T-helper 1 cell treated with Interleukin-12 subunit alpha and Interleukin-12 subunit beta and Interleukin-4 antibody, amounts not matched to agents 30 ng/mL and 1 ng/mL, for 36 hours (primary cell): ENCODE results near the gene SEMA6D. TPM values are rescaled to one million over a fixed set of nuclear protein-coding genes. Genes with fewer than 3 reads are reported as not detected.

ENCODE experiments used
- intact Hi-C: fragments of 100-400 bp; cut with micrococcal nuclease; formaldehyde crosslinking; loops from one replicate; pipeline ENCODE4 v1.15.1; 2024
- total RNA-seq: library from RNA; stranded (reverse); gene quantifications from 2 replicates; pipeline ENCODE4 v1.2.3, GENCODE V29; 2022

Gene SEMA6D
- total RNA-seq, 1 donor from 2014 or later, result not detected

DNA sequence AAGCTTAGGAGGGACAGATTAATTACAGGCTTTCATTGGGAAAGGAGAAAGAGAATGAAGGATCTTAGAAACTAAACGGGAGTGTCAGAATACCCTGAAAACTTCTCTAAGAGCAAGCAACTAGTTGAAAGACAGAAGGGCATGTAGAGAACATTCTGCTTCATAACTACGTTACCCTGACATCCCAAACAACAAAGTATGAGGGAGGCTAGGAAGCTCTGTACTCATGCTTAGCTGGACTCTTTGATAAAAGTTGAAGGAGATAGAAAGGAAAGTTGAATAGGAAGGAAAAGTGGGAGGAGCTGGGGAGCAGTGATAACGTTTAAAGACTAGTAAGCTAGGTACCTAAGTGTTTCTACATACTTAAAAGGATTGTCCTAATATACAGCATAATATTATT is 64.2 kb downstream of the SEMA6D start:
- intact Hi-C loops, result no loop called here

DNA sequence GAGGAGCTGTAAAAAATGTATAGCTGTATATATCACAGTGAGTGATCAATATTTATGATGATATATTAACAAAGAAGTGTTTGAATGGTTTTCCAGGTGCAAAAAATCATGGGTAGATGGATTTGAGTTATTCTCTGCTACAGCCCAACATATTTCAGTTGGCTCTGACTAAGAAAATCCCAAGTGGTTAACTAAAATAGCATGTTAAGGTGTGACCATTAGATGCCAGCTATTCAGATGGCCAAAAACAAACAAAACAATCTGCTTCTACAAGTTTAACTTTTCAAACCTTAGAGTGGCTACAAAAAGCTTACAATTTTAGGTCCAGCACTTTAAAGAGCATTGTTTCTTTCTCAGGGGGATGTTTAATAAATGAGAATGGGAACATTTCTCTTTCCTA is 67.5 kb downstream of the SEMA6D start:
- intact Hi-C loops, result no loop called here

GRCh38 chr15:47786371-47786770 is 69.1 kb downstream of the SEMA6D start:
- intact Hi-C loops, result no loop called here

- intact Hi-C loops, result no loop called here
These were observed 70.6 kb downstream of the SEMA6D start for GRCh38 chr15:47787875-47788274.

DNA sequence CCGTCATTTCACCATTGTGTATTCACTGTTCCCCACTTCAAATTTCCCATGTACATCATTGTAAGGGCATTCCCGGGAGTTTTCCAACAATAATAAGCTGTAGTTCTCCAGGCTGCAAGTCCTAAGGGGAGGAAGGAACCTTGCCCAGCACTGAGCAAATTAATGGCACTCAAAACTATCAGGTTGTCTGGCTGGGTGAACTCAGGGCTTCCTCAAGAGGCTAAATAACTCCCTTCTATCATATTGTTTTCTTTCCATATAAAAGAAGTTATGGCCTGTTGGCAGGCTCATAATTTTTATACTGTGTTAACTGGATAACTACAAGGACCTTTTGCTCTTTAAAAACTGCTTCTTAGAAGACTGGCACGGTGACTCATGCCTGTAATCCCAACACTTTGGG is 71.4 kb downstream of the SEMA6D start:
- intact Hi-C loops, result no loop called here

GRCh38 chr15:47791161-47791560 is 73.9 kb downstream of the SEMA6D start:
- intact Hi-C loops, result no loop called here

- intact Hi-C loops, result no loop called here
These were observed 74.9 kb downstream of the SEMA6D start for GRCh38 chr15:47792231-47792630.

GRCh38 chr15:47794252-47794914 is 77.1 kb downstream of the SEMA6D start:
- intact Hi-C loops, result no loop called here

DNA sequence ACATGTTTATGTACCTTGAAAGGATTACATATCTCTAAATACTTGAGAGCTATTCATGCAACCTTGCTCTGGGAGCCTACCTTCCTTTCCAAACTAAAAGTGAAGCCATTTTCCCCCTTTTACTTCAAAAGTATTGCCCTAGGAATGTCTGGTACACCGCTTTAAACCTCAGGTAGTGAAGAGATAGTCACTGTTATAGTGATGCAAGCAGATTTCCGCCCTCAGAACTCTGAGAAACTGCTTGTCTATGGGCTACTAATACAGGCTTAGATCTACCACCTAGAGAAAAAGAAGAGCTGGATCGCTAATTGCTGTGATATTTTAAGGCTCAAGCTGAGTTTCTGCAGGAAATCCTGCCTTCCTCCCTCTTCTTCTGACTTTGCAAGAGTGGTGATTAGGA is 78.6 kb downstream of the SEMA6D start:
- intact Hi-C loops, result no loop called here

GRCh38 chr15:47796339-47796738 is 79.0 kb downstream of the SEMA6D start:
- intact Hi-C loops, result no loop called here

- intact Hi-C loops, result no loop called here
These were observed 79.5 kb downstream of the SEMA6D start for GRCh38 chr15:47796830-47797229.

GRCh38 chr15:47801522-47801921 is 84.2 kb downstream of the SEMA6D start:
- intact Hi-C loops, result no loop called here

DNA sequence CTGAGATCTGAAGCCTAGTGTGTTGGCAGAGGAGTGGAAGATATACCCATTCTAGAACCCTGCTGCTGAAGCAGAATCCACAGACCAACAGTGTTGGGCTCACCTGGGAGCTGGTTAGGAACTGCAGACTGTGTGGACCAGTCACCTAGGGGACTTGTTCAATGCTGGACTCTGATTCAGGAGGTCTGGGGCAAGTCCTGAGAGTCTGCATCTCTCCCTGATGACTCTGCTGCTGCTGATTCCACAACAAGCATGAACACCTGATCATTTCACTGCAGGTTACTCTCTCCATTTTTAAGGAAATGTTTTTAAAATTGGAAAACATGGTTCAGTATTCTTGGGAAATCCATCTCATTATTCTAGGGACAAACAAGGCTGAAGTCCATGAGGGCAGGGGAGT is 84.9 kb downstream of the SEMA6D start:
- intact Hi-C loops, result no loop called here

DNA sequence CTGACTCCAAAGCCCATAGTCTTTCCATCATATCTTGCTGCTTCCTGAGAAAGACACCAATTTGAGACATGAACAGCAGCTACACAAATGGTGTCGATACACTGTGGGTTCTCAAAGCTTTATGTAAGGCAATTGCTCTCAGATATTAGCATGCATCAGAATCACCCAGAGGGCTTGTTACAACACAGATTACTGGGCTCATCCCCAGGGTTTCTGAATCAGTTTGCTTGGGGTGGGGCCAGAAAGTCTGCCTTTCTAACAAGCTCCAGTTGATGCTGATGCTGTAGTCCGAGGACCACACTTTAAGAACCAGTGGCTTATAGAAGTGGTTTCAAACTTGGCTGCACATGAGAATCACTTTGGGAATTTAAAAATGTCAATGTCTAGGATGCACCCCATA is 86.5 kb downstream of the SEMA6D start:
- intact Hi-C loops, result no loop called here

GRCh38 chr15:47804733-47805132 is 87.4 kb downstream of the SEMA6D start:
- intact Hi-C loops, result no loop called here

- intact Hi-C loops, result no loop called here
These were observed 88.7 kb downstream of the SEMA6D start for GRCh38 chr15:47806008-47806407.

DNA sequence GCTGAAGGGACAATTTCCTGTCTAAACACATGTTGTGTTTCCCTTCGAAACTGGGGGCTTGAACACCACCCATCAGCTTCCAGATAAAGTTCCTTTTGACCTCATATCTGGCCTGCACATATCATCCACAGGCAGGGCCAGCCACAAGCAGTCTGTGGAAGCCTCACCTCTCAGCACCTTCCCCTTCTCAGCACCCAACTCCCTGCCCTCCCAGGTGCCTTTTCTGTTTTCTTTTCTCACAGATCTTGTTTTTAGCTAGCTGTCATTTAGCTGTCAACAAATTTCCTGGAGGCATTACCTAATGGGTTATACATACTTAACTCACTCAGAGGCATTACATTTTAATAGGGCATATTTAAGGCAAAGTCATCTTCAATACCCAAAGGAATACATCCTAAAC is 93.9 kb downstream of the SEMA6D start:
- intact Hi-C loops, result loop anchor here (10.0 kb wide), 1 partner anchor 154 kb away; no protein-coding TSS in a partner anchor

- intact Hi-C loops, result loop anchor here (10.0 kb wide), 1 partner anchor 152 kb away; no protein-coding TSS in a partner anchor
These were observed 95.2 kb downstream of the SEMA6D start for GRCh38 chr15:47812470-47812999.

DNA sequence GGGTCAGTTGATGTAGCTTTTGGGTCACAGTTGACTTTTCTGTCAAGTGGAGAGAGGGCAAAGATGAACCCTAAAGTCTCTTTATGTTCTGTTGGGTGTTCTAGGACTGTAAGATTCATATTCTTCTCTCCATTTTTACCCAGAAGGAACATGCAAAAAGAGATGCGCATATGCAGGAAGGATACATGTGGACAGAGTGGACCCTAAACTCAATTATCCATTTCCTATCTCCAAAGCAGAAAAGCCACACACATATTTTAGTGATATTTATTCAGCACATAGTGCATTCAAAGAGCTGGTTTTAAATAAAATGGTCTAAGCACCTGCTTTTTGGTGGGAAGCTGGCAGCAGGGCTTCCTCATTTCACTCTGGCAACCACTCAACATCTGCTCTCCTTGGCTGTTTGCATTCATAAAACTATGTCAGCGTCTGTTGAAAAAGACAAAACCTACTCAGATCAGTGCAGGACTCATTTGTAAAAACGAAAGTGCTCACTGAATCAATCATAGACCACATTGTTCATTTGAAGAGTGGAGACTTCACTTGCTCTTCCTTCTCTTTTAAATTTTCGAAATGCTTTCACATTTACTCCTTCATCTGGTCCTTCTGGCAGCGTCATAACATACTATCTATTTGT is 96.6 kb downstream of the SEMA6D start:
- intact Hi-C loops, result loop anchor here (10.0 kb wide), 1 partner anchor 151 kb away; no protein-coding TSS in a partner anchor

DNA sequence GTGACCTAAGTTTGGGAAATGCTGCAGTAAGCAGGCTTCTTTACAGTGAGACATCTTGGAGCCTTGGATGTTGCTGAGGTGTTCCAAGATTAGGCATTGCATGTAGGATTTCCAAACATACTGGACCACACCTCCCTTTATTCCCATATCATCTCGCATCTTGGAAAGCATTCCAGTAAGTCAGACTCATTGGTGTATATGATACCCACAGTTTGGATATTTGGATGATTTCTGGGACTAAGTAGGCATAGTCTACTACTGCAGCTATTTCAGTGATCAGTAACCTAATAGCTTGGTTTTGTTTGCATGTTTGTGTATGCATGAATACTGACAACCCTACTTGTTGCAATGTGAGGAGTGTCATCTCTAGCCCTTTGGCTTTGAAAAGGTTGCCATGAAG is 97.3 kb downstream of the SEMA6D start:
- intact Hi-C loops, result loop anchor here (10.0 kb wide), 1 partner anchor 150 kb away; no protein-coding TSS in a partner anchor

DNA sequence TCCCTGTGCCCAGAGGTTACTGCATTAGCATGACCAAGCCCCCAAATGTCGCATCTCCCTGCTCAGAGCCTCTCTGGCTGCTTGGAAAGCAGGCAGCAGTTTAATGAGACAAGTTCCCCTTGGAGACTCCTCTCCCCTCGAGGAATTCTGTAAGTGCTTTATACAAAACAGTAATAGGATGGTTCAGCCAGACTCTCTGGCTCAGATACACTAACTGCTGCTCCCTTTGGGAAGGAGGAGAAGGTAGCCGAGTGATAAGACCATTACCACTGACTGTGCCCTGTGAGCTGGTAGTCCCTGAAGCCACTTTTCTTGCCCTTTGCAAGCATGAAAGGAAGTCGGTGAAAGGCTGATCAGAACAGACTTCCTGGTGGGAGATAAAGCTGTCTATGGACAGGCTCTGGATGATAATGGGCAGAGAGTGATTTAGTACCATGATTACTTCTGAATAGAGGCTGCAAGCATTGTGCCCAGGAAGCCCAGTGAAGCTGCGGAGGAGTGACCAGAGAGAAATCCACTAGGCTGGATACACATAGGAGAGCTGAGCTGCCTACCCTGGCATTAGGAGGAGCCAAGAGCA is 100.8 kb downstream of the SEMA6D start:
- intact Hi-C loops, result loop anchor here (10.0 kb wide), 1 partner anchor 147 kb away; no protein-coding TSS in a partner anchor

GRCh38 chr15:47819158-47819557 is 101.9 kb downstream of the SEMA6D start:
- intact Hi-C loops, result loop anchor here (10.0 kb wide), 1 partner anchor 146 kb away; no protein-coding TSS in a partner anchor
